OCI-LY3 (cell line): ENCODE data around the gene KLK14.

Experiments used
- H2AFZ ChIP-seq: fragments of 200-600, 300-600 bp; shearing (Covaris generic); 2 replicates; pipeline ENCODE4 v1.6.0; 2014; ENCODE audit warnings: antibody characterized with exemption, low read depth, low read length
- H3K27ac ChIP-seq: fragments of 200-600, 300-600 bp; sonication (generic); 2 replicates; pipeline ENCODE4 v1.5.1; 2014; ENCODE audit warnings: mild to moderate bottlenecking, low read length, moderate library complexity, mixed read lengths
- H3K27me3 ChIP-seq: fragments of 200-600, 300-600 bp; sonication (generic); 2 replicates; pipeline ENCODE4 v1.6.1; 2014; ENCODE audit warnings: low read depth, low read length, mixed read lengths
- H3K36me3 ChIP-seq: fragments of 200-600, 300-600 bp; sonication (generic); replicated peaks from 2 replicates; pipeline ENCODE3; 2014; ENCODE audit warnings: low read depth, low read length, mixed read lengths
- H3K4me1 ChIP-seq: fragments of 300-600, 200-600 bp; sonication (generic); 2 replicates; pipeline ENCODE4 v1.6.1; 2014; ENCODE audit warnings: low read length, mixed read lengths
- H3K4me2 ChIP-seq: fragments of 200-600, 300-600 bp; sonication (generic); 2 replicates; pipeline ENCODE4 v1.6.1; 2014; ENCODE audit warnings: low read length, mixed read lengths
- H3K4me3 ChIP-seq: fragments of 300-600, 200-600 bp; sonication (generic); 2 replicates; pipeline ENCODE4 v1.5.1; 2014; ENCODE audit warnings: antibody characterized with exemption, mild to moderate bottlenecking, low read length, moderate library complexity
- H3K79me2 ChIP-seq: fragments of 300-600, 200-600 bp; shearing (Covaris generic); 2 replicates; pipeline ENCODE4 v1.6.1; 2014; ENCODE audit warnings: mild to moderate bottlenecking, low read length, mixed read lengths
- H3K9ac ChIP-seq: fragments of 300-600, 200-600 bp; shearing (Covaris generic); 2 replicates; pipeline ENCODE4 v1.6.0; 2014; ENCODE audit warnings: mild to moderate bottlenecking, low read length, moderate library complexity
- H3K9me3 ChIP-seq: fragments of 200-600, 300-600 bp; shearing (Covaris generic); 2 replicates; pipeline ENCODE4 v1.6.1; 2014; ENCODE audit warnings: low read length, mixed read lengths; ENCODE audit not compliant: insufficient read depth
- H4K20me1 ChIP-seq: fragments of 200-600, 300-600 bp; sonication (generic); 2 replicates; pipeline ENCODE4 v1.6.1; 2016; ENCODE audit warnings: low read length, mixed read lengths; ENCODE audit not compliant: insufficient read depth
- EZH2phosphoT487 ChIP-seq: fragments of 200-600 bp; shearing (Covaris generic); IDR thresholded peaks from 2 replicates; pipeline ENCODE4 v1.6.1; 2018; ENCODE audit warnings: antibody characterized with exemption, mixed run types, low read depth
- TF ChIP-seq, protein P1 (sequence below): fragments of 200-600, 300-600 bp; sonication (generic); IDR thresholded peaks from 2 replicates; pipeline ENCODE4 v1.5.1; 2014; ENCODE audit warnings: antibody characterized with exemption, low read length, low read depth

Gene KLK14

DNA sequence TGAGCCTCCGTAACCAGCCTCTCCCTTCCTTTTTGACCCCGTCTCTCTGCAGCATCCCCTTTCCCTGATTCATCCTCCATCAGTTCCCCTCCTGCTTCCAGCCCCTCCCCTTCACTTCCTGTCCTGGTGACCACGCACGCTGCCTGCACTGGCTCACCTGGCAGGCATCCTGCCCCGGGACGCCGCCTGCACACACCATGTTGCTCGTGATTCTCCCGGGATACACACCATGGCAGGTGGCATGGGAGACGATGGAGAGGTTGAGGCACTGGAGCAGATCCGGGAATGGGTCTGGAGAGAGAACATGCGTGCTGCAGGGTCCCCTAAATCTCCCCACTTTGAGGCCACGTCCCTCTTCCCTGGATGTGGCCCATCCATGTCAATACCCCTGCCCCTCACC is 52.1 kb downstream of the KLK14 start:
- Histone ChIP-seq H3K4me2 (no peak overlapping the region), H3K36me3 (no peaks in the 10 kb centered on the region), H3K4me3 (no peak overlapping the region), H3K4me1 (no peaks in the 10 kb centered on the region), H3K9me3 (no peaks in the 10 kb centered on the region), H3K9ac (no peak overlapping the region), H3K27me3 (peaks cover 8% of the 10 kb centered on the region; the same call in 1 of the 2 replicates), H3K79me2 (no peaks in the 10 kb centered on the region), H3K27ac (no peak overlapping the region), H2AFZ (no peak overlapping the region), H4K20me1 (no peaks in the 10 kb centered on the region)
- no peak for TF ChIP-seq EZH2phosphoT487
- TF ChIP-seq, protein P1, sequence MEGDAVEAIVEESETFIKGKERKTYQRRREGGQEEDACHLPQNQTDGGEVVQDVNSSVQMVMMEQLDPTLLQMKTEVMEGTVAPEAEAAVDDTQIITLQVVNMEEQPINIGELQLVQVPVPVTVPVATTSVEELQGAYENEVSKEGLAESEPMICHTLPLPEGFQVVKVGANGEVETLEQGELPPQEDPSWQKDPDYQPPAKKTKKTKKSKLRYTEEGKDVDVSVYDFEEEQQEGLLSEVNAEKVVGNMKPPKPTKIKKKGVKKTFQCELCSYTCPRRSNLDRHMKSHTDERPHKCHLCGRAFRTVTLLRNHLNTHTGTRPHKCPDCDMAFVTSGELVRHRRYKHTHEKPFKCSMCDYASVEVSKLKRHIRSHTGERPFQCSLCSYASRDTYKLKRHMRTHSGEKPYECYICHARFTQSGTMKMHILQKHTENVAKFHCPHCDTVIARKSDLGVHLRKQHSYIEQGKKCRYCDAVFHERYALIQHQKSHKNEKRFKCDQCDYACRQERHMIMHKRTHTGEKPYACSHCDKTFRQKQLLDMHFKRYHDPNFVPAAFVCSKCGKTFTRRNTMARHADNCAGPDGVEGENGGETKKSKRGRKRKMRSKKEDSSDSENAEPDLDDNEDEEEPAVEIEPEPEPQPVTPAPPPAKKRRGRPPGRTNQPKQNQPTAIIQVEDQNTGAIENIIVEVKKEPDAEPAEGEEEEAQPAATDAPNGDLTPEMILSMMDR = no peak

DNA sequence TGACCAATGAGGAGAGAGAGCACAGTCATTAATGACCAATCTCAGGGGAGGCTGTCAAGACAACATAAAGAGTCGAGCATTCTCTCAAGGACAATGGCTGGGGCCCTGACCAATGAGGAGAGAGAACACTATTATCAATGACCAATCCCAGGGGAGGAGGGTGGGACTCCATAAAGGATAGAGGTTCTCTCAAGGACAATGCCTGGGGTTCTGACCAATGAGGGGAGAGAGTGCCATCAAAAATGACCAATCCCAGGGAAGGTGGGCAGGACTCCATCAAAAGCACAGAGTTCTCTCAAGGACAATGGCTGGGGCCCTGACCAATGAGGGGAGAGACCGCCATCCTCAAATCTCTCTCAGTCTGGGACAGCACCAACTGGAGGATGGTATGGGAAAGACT is 53.0 kb downstream of the KLK14 start:
- Histone ChIP-seq H3K27me3 (peaks cover 12% of the 10 kb centered on the region; the same call in 1 of the 2 replicates), H3K4me1 (no peaks in the 10 kb centered on the region), H4K20me1 (no peaks in the 10 kb centered on the region), H3K4me2 (no peak overlapping the region), H3K27ac (no peak overlapping the region), H3K36me3 (no peaks in the 10 kb centered on the region), H3K79me2 (no peaks in the 10 kb centered on the region), H3K9me3 (no peaks in the 10 kb centered on the region), H3K9ac (no peak overlapping the region), H2AFZ (no peak overlapping the region), H3K4me3 (no peak overlapping the region)
- TF ChIP-seq, protein P1 = no peak
- TF ChIP-seq EZH2phosphoT487 = no peak
